Prostate gland (tissue), 2 donors: ENCODE measurements around the gene SYNGR4. TPM values are rescaled to one million over a fixed set of nuclear protein-coding genes. Genes with fewer than 3 reads are reported as not detected.

ENCODE experiments used
- DNase-seq: peaks from one replicate; pipeline ENCODE4 v3.0.0-alpha.2; 2019; ENCODE audit warnings: low spot score
- H3K27ac ChIP-seq, 2 donors: fragments of 200-600 bp; sonication (generic); 2 replicates each; pipeline ENCODE4 v1.5.1; 2017 to 2019
- H3K27me3 ChIP-seq: fragments of 200-600 bp; sonication (generic); replicated peaks from 2 replicates; pipeline ENCODE4 v1.5.1; 2019; ENCODE audit not compliant: insufficient read depth
- H3K36me3 ChIP-seq, 2 donors: fragments of 200-600 bp; sonication (generic); 1 replicate in 1 of 2; 2 replicates in 1 of 2; pipeline versions ENCODE4 v1.5.1 to v1.8.1; 2017 to 2019
- H3K4me1 ChIP-seq: fragments of 200-600 bp; sonication (generic); replicated peaks from 2 replicates; pipeline ENCODE4 v1.5.1; 2019
- H3K4me3 ChIP-seq, 2 donors: fragments of 200-600 bp; sonication (generic); 2 replicates each; pipeline ENCODE4 v1.5.1; 2017 to 2019
- H3K9me3 ChIP-seq: fragments of 200-600 bp; sonication (generic); 2 replicates; pipeline ENCODE4 v1.5.1; 2017
- POLR2A ChIP-seq: fragments of 450-650 bp; IDR thresholded peaks from one replicate; pipeline ENCODE4 v1.6.1; 2016; ENCODE audit warnings: antibody characterized with exemption, mild to moderate bottlenecking
- POLR2AphosphoS5 ChIP-seq: sonication (generic); formaldehyde crosslinking; IDR thresholded peaks from one replicate; pipeline ENCODE4 v1.6.1; 2017; ENCODE audit warnings: antibody characterized with exemption
- WGBS: methylation state at CpG from one replicate; pipeline ENCODE4 v1.1.5; 2018; 5-methylcytosine and 5-hydroxymethylcytosine counted together
- intact Hi-C: fragments of 100-400 bp; cut with DNase I; formaldehyde crosslinking; loops from one replicate; pipeline ENCODE4 v1.14.2; 2022
- total RNA-seq, 2 donors: library from RNA; depleted of rRNA; stranded (reverse); fragments of >200 nt; gene quantifications; one replicate each; pipeline ENCODE4 v1.1.0, GENCODE V29; 2016
- TF ChIP-seq, protein P1 (sequence below), 4 experiments: fragments of 200-600 bp in 2 of 4; fragments of 450-650 bp in 2 of 4; sonication (generic) in 2 of 4; IDR thresholded peaks; 1 replicate in 3 of 4; 2 replicates in 1 of 4; pipeline ENCODE4 v1.5.1; 2016 to 2019; ENCODE audit warnings: antibody characterized with exemption in 4 of 4, mild to moderate bottlenecking in 2 of 4, moderate library complexity in 2 of 4

SYNGR4 gene
- total RNA-seq, 2 donors from 2014 or later: 2.8 TPM; not detected in 1

DNA sequence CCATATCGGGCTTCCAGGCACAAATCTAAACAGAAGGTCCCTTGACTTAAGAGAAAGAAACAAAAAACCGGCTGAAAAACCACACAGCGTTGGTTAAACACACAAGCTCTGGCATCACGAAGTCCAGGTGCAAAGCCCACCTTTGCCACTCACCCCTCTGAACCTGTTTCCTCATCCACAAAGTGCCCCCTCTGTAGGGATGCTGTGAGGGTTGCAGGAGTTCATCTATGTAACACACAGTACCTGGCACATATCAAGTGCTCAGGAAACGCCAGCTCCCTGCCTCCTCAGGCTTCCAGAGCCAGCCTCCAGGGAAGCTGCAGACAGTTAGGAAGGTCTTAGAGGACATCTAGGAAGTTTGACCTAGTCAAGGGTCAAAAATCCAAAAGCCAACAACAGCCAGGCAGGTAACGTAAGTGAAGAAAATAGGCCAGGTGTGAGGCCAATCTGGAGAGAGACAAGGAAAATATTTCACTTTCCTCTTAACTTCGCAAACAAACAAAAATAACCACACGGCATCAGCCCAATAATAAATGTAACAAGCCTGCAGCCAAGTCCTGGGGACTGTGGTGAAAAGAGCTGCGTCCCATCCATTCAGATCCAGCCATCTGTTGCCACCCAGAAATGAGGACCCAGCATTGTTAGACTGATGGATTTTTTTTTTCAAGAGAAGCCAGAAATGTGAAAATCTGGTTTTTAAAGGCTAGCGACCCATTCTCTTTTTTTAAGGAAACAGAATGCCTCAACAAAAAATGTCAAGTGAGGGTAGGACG, 17.2 kb downstream of the SYNGR4 start:
- H3K27ac ChIP-seq: no peak overlapping the region
- H3K36me3 ChIP-seq: peaks cover 4 to 21% of the 10 kb centered on the region in 2 donors
- 81% methylated on average over 11 of the region's 11 CpGs for WGBS

DNA sequence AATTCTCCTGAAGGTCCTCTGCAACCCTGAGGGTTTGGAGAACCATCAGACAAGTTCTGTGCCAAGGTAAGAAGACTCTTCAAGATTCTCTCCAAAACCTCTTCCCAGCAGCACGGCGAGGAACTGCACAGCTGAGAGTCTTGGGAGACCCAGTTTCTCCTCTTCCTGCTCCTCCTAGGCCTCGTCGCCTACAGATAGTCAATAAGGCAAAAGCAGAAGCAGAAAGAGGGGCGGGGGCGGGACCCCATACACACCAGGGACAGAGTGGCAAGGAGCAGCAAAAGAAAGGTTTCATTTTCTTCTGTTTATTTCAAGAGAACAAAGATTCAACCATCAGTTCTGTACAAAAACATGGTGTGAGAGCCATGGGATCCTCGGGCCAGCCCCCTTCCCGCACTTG, 18.1 kb downstream of the SYNGR4 start:
- H3K27me3 ChIP-seq: no peaks in the 10 kb centered on the region
- H3K36me3 ChIP-seq: peaks cover 7 to 21% of the 10 kb centered on the region in 2 donors
- no peaks in the 10 kb centered on the region for H3K9me3 ChIP-seq
- DNase-seq: no peak
- H3K4me3 ChIP-seq: no peak overlapping the region
- no peaks in the 10 kb centered on the region for H3K4me1 ChIP-seq
- 87% methylated on average over 8 of the region's 8 CpGs for WGBS
- no peak overlapping the region for H3K27ac ChIP-seq
- no peak for TF ChIP-seq POLR2AphosphoS5
- TF ChIP-seq, protein P1, sequence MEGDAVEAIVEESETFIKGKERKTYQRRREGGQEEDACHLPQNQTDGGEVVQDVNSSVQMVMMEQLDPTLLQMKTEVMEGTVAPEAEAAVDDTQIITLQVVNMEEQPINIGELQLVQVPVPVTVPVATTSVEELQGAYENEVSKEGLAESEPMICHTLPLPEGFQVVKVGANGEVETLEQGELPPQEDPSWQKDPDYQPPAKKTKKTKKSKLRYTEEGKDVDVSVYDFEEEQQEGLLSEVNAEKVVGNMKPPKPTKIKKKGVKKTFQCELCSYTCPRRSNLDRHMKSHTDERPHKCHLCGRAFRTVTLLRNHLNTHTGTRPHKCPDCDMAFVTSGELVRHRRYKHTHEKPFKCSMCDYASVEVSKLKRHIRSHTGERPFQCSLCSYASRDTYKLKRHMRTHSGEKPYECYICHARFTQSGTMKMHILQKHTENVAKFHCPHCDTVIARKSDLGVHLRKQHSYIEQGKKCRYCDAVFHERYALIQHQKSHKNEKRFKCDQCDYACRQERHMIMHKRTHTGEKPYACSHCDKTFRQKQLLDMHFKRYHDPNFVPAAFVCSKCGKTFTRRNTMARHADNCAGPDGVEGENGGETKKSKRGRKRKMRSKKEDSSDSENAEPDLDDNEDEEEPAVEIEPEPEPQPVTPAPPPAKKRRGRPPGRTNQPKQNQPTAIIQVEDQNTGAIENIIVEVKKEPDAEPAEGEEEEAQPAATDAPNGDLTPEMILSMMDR (IDR thresholded peaks at IDR 0.05): no peak
- no peak for TF ChIP-seq POLR2A
- intact Hi-C loops: no loop called here

More for the DNA sequence above, 17.2 kb downstream of the SYNGR4 start:
- Histone ChIP-seq H3K27me3 (no peaks in the 10 kb centered on the region), H3K4me1 (no peaks in the 10 kb centered on the region), H3K9me3 (no peaks in the 10 kb centered on the region), H3K4me3 (no peak overlapping the region)
- no peak for DNase-seq
- TF ChIP-seq, protein P1 (IDR thresholded peaks at IDR 0.05): no peak
- TF ChIP-seq POLR2A (no peak), POLR2AphosphoS5 (no peak)
- intact Hi-C loops: no loop called here

DNA sequence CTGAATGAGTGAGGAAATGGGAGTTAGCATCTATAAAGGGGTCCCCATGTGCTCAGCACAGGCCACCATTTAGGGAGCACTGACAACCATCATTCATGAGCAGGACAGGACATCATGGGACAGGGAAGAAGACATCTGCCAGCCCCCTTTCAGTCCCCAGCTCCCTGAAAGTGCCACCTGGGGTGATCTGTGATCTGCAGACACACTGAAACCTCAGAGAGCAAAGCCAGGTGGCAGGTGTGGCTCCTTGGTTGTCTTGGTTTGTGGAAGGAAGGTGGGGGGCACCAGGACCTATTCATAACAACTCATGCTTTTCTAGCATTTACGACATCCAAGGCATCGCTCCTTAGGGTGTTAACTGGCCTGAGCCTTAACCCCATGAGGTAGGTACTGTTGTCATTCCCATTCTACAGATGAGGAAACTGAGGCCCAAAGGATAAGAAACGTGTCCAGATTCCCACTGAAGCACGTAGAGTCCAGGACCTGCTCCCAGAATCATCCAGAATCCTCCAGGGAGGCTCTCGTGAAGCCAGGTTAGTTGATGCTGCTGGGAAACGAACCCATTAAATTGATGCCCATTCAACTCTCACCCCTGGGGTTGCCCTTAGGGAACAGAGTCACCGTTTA, 21.4 kb downstream of the SYNGR4 start:
- no peaks in the 10 kb centered on the region for H3K27me3 ChIP-seq
- peaks cover 7 to 21% of the 10 kb centered on the region in 2 donors for H3K36me3 ChIP-seq
- intact Hi-C loops: no loop called here
- no peak for DNase-seq
- no peaks in the 10 kb centered on the region for H3K4me1 ChIP-seq
- no peak overlapping the region for H3K4me3 ChIP-seq
- no peaks in the 10 kb centered on the region for H3K9me3 ChIP-seq
- 94% methylated on average over 7 of the region's 7 CpGs for WGBS
- no peak overlapping the region for H3K27ac ChIP-seq
- TF ChIP-seq POLR2AphosphoS5 (no peak), POLR2A (no peak)
- TF ChIP-seq, protein P1 (IDR thresholded peaks at IDR 0.05): no peak

DNA sequence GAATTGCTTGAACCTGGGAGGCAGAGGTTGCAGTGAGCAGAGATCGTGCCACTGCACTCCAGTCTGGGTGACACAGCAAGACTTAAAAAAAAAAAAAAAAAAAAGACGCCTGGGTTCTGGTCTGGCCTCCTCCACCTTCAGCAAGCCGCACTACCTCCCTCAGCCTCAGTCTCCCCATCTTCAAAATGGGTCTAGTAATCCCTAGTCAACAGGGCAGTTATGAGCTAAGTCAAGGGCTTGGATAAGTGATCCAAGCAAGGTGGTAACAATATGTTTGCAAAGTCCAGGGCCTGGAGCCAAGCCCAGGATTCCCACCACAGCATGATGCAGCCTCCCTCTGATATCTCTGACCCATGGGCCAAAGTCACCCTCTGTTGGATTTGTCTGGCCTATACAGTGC, 22.8 kb downstream of the SYNGR4 start:
- H3K36me3 ChIP-seq: peaks cover 7 to 21% of the 10 kb centered on the region in 2 donors
- no peaks in the 10 kb centered on the region for H3K27me3 ChIP-seq
- DNase-seq: no peak
- H3K4me3 ChIP-seq: no peak overlapping the region
- no peaks in the 10 kb centered on the region for H3K9me3 ChIP-seq
- TF ChIP-seq POLR2A (no peak), POLR2AphosphoS5 (no peak)
- TF ChIP-seq, protein P1 (IDR thresholded peaks at IDR 0.05): no peak
- intact Hi-C loops: no loop called here
- 91% methylated on average over 3 of the region's 3 CpGs for WGBS
- H3K27ac ChIP-seq: no peak overlapping the region
- H3K4me1 ChIP-seq: no peaks in the 10 kb centered on the region
